H9 (cell line): ENCODE measurements around the gene PLXNA4. TPM values are rescaled to one million over a fixed set of nuclear protein-coding genes. Genes with fewer than 3 reads are reported as not detected.

Source experiments
- DNase-seq: peaks from one replicate; pipeline ENCODE4 v3.0.0-alpha.2; 2017
- H2AFZ ChIP-seq: one replicate; pipeline ENCODE4 v1.6.1; 2013; ENCODE audit warnings: mild to moderate bottlenecking, low read length, control low read depth, moderate library complexity
- H2AK5ac ChIP-seq: 2 replicates; pipeline ENCODE4 v1.6.1; 2013; ENCODE audit warnings: low read length, control low read depth, mixed read lengths; ENCODE audit not compliant: insufficient read length
- H2BK120ac ChIP-seq: one replicate; pipeline ENCODE4 v1.6.1; 2013; ENCODE audit warnings: low read depth, mild to moderate bottlenecking, low read length, control low read depth, inconsistent platforms; ENCODE audit not compliant: poor library complexity, severe bottlenecking
- H2BK12ac ChIP-seq: 2 replicates; pipeline ENCODE4 v1.6.1; 2013; ENCODE audit warnings: low read length, control low read depth, mixed read lengths, low read depth; ENCODE audit not compliant: insufficient read length
- H2BK15ac ChIP-seq: 2 replicates; pipeline ENCODE4 v1.6.1; 2013; ENCODE audit warnings: low read depth, low read length, control low read depth
- H2BK20ac ChIP-seq: one replicate; pipeline ENCODE4 v1.6.1; 2013; ENCODE audit warnings: low read depth, mild to moderate bottlenecking, low read length, control low read depth, inconsistent platforms; ENCODE audit not compliant: poor library complexity, severe bottlenecking
- H2BK5ac ChIP-seq: 2 replicates; pipeline ENCODE4 v1.6.1; 2013; ENCODE audit warnings: low read length, control low read depth, mixed read lengths; ENCODE audit not compliant: insufficient read length
- H3K14ac ChIP-seq: 2 replicates; pipeline ENCODE4 v1.6.1; 2013; ENCODE audit warnings: low read length, control low read depth; ENCODE audit not compliant: insufficient read depth
- H3K18ac ChIP-seq: 2 replicates; pipeline ENCODE4 v1.6.1; 2013; ENCODE audit warnings: low read depth, mild to moderate bottlenecking, mixed read lengths, low read length, control low read depth; ENCODE audit not compliant: insufficient read length
- H3K23ac ChIP-seq: 2 replicates; pipeline ENCODE4 v1.6.1; 2013; ENCODE audit warnings: low read length, control low read depth, mixed read lengths, low read depth; ENCODE audit not compliant: insufficient read length
- H3K23me2 ChIP-seq: 2 replicates; pipeline ENCODE4 v1.6.1; 2013; ENCODE audit warnings: low read depth, mild to moderate bottlenecking, mixed read lengths, low read length, control low read depth; ENCODE audit not compliant: insufficient read length, poor library complexity, severe bottlenecking
- H3K27ac ChIP-seq: 2 replicates; pipeline ENCODE4 v1.5.1; 2013; ENCODE audit warnings: low read length, control low read depth, mixed read lengths, low read depth; ENCODE audit not compliant: insufficient read length
- H3K27me3 ChIP-seq: 2 replicates; pipeline ENCODE4 v1.6.1; 2013; ENCODE audit warnings: low read length, control low read depth, inconsistent platforms; ENCODE audit not compliant: insufficient read depth
- H3K4ac ChIP-seq: 2 replicates; pipeline ENCODE4 v1.6.1; 2013; ENCODE audit warnings: low read depth, mild to moderate bottlenecking, control low read depth, inconsistent platforms, low read length, moderate library complexity
- H3K4me1 ChIP-seq: 2 replicates; pipeline ENCODE4 v1.6.1; 2013; ENCODE audit warnings: low read length, control low read depth, inconsistent platforms; ENCODE audit not compliant: insufficient read depth
- H3K4me2 ChIP-seq: 2 replicates; pipeline ENCODE4 v1.6.1; 2013; ENCODE audit warnings: low read length, control low read depth, mixed read lengths; ENCODE audit not compliant: insufficient read length, insufficient read depth
- H3K56ac ChIP-seq: 2 replicates; pipeline ENCODE4 v1.6.1; 2013; ENCODE audit warnings: low read depth, mild to moderate bottlenecking, mixed read lengths, low read length, control low read depth; ENCODE audit not compliant: insufficient read length
- H3K79me1 ChIP-seq: 2 replicates; pipeline ENCODE4 v1.6.1; 2013; ENCODE audit warnings: low read depth, mild to moderate bottlenecking, moderate library complexity, low read length, control low read depth, inconsistent platforms; ENCODE audit not compliant: insufficient read depth, poor library complexity, severe bottlenecking
- H3K79me2 ChIP-seq: 2 replicates; pipeline ENCODE4 v1.6.1; 2013; ENCODE audit warnings: low read length, control low read depth, inconsistent platforms; ENCODE audit not compliant: insufficient read depth
- H3K9ac ChIP-seq: 2 replicates; pipeline ENCODE4 v1.6.1; 2013; ENCODE audit warnings: low read length, control low read depth, mixed read lengths; ENCODE audit not compliant: insufficient read length; ENCODE audit errors: extremely low read depth
- H3K9me3 ChIP-seq: one replicate; pipeline ENCODE4 v1.6.1; 2013; ENCODE audit warnings: low read depth, low read length, inconsistent platforms; ENCODE audit not compliant: control insufficient read depth
- H3T11ph ChIP-seq: one replicate; pipeline ENCODE4 v1.6.1; 2013; ENCODE audit warnings: mild to moderate bottlenecking, low read length, control low read depth, inconsistent platforms
- H4K20me1 ChIP-seq: one replicate; pipeline ENCODE4 v1.6.1; 2013; ENCODE audit not compliant: control insufficient read depth, insufficient read length, insufficient read depth
- H4K5ac ChIP-seq: 2 replicates; pipeline ENCODE4 v1.6.1; 2013; ENCODE audit warnings: low read depth, mild to moderate bottlenecking, mixed read lengths, low read length, control low read depth; ENCODE audit not compliant: insufficient read length
- H4K8ac ChIP-seq: replicated peaks from 2 replicates; pipeline ENCODE4 v1.6.1; 2013; ENCODE audit warnings: low read length, control low read depth, mixed read lengths, low read depth; ENCODE audit not compliant: insufficient read length
- H4K91ac ChIP-seq: 2 replicates; pipeline ENCODE4 v1.6.1; 2013; ENCODE audit warnings: low read depth, mild to moderate bottlenecking, moderate library complexity, mixed read lengths, low read length, control low read depth; ENCODE audit not compliant: insufficient read length
- H3K27ac Mint-ChIP-seq, 3 experiments: 2 replicates in 2 of 3; 3 replicates in 1 of 3; pipeline ENCODE4 v1.8.0; 2020 to 2021; ENCODE audit warnings: mixed read lengths in 3 of 3, mild to moderate bottlenecking in 1 of 3, moderate library complexity in 1 of 3
- H3K27me3 Mint-ChIP-seq: 2 replicates; pipeline ENCODE4 v1.8.0; 2021; ENCODE audit warnings: low read depth, mild to moderate bottlenecking, moderate library complexity, mixed read lengths
- H3K36me3 Mint-ChIP-seq, 3 experiments: 2 replicates in 2 of 3; 3 replicates in 1 of 3; pipeline ENCODE4 v1.8.0; 2020 to 2021; ENCODE audit warnings: low read depth in 3 of 3, mixed read lengths in 3 of 3; ENCODE audit not compliant: insufficient read depth in 1 of 3
- H3K4me1 Mint-ChIP-seq, 2 experiments: 2 replicates each; pipeline ENCODE4 v1.8.0; 2020; ENCODE audit warnings: mixed read lengths in 2 of 2
- H3K4me3 Mint-ChIP-seq, 2 experiments: 2 replicates in 1 of 2; 3 replicates in 1 of 2; pipeline ENCODE4 v1.8.0; 2020 to 2021; ENCODE audit warnings: mild to moderate bottlenecking in 2 of 2, mixed read lengths in 2 of 2, moderate library complexity in 1 of 2
- H3K9me3 Mint-ChIP-seq, 2 experiments: 2 replicates in 1 of 2; 3 replicates in 1 of 2; pipeline ENCODE4 v1.8.0; 2020; ENCODE audit warnings: mild to moderate bottlenecking in 2 of 2, mixed read lengths in 2 of 2, moderate library complexity in 1 of 2
- WGBS: extraction: QIAGEN DNeasy Blood & Tissue Kit; methylation state at CpG from one replicate; pipeline ENCODE4 v1.1.7; 2013; ENCODE audit warnings: missing lambda C conversion rate, low lambda C conversion rate, mixed read lengths; ENCODE audit not compliant: insufficient read length; ENCODE audit errors: extremely low coverage; 5-methylcytosine and 5-hydroxymethylcytosine counted together
- total RNA-seq: library from RNA; stranded (reverse); gene quantifications from 2 replicates; pipeline ENCODE4 v1.2.1, GENCODE V29; 2021
- TF ChIP-seq, protein P1 (sequence below): fragments of 200-600 bp; sonication (generic); conservative IDR thresholded peaks from 3 replicates; pipeline ENCODE4 v1.8.0; 2021; ENCODE audit warnings: antibody characterized with exemption, mild to moderate bottlenecking

Gene PLXNA4
- total RNA-seq, 1 experiment from 2014 or later: 0.35 TPM

DNA sequence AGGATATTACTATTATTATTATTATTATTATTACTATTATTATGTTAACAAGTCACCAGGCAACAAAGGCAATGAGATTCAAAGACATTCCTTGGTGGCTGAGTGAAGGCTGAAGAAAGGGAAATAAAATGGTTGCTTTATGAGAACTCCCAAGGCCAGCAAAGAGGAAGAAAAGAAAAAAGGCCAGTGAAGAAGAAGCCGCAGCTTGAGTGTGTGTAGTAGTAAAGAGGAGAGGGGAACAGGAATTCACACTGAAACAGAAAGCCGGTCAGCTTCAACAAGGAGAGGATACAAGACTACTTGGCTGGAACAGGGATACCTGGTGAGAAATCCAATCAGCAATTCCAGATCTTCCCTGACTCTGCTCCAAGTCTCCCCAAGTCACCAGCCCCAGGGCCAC, 42.4 kb downstream of the PLXNA4 start:
- Histone ChIP-seq H2BK120ac (no peak overlapping the region), H4K20me1 (no peaks in the 10 kb centered on the region), H2AK5ac (no peak overlapping the region), H3K56ac (no peak overlapping the region), H4K91ac (no peak overlapping the region), H2BK5ac (no peak overlapping the region), H2AFZ (no peak overlapping the region), H2BK15ac (no peak overlapping the region), H3K14ac (no peak overlapping the region), H3T11ph (no peak overlapping the region), H3K79me2 (no peaks in the 10 kb centered on the region), H2BK12ac (no peak overlapping the region), H3K4me2 (no peak overlapping the region), H4K5ac (no peak overlapping the region), H3K9me3 (no peaks in the 10 kb centered on the region), H3K23ac (no peak overlapping the region), H3K27ac (no peak overlapping the region), H3K4me1 (no peaks in the 10 kb centered on the region; the same call in 1 of the 2 replicates), H3K4ac (no peak overlapping the region), H3K23me2 (no peaks in the 10 kb centered on the region), H3K18ac (no peak overlapping the region), H3K9ac (no peak overlapping the region), H4K8ac (no peak overlapping the region), H3K27me3 (no peaks in the 10 kb centered on the region; the same call in 1 of the 2 replicates), H2BK20ac (no peak overlapping the region), H3K79me1 (no peaks in the 10 kb centered on the region)
- DNase-seq: no peak
- peaks cover 26% of the 10 kb centered on the region for H3K27me3 Mint-ChIP-seq
- no CpG with 5 or more reads among the region's 2 CpGs for WGBS
- no peaks in the 10 kb centered on the region; a peak in 1 of 5 replicates for H3K9me3 Mint-ChIP-seq
- no peaks in the 10 kb centered on the region; a peak in 1 of 7 replicates for H3K36me3 Mint-ChIP-seq
- H3K27ac Mint-ChIP-seq: peak overlapping the region in 1 of 3 experiments; percentile 37; a peak in 2 of 7 replicates
- no peak overlapping the region for H3K4me3 Mint-ChIP-seq
- TF ChIP-seq, protein P1, sequence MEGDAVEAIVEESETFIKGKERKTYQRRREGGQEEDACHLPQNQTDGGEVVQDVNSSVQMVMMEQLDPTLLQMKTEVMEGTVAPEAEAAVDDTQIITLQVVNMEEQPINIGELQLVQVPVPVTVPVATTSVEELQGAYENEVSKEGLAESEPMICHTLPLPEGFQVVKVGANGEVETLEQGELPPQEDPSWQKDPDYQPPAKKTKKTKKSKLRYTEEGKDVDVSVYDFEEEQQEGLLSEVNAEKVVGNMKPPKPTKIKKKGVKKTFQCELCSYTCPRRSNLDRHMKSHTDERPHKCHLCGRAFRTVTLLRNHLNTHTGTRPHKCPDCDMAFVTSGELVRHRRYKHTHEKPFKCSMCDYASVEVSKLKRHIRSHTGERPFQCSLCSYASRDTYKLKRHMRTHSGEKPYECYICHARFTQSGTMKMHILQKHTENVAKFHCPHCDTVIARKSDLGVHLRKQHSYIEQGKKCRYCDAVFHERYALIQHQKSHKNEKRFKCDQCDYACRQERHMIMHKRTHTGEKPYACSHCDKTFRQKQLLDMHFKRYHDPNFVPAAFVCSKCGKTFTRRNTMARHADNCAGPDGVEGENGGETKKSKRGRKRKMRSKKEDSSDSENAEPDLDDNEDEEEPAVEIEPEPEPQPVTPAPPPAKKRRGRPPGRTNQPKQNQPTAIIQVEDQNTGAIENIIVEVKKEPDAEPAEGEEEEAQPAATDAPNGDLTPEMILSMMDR: no peak
- H3K4me1 Mint-ChIP-seq: peaks cover 24 to 33% of the 10 kb centered on the region in 2 experiments
